Activated B cell treated with CpG ODN at 0.5 μM for 24 hours (primary cell): Measurements from ENCODE around the gene TRMU. TPM values are rescaled to one million over a fixed set of nuclear protein-coding genes. Genes with fewer than 3 reads are reported as not detected.
"Not testable (repeated sequence)": the region's sequence is repeated elsewhere in the genome, so short reads cannot be mapped to it uniquely, and the experiment has no call there.

Experiments used
- ATAC-seq: fragments of 200-7000 bp; cut with Tn5 transposase; one replicate; pipeline ENCODE4 v1.10.0; 2021; ENCODE audit warnings: low read depth, mild to moderate bottlenecking, moderate library complexity
- CTCF ChIA-PET: fragments of 350-600 bp; sonication (Branson Sonifier 250); formaldehyde crosslinking; loops from one replicate; lab custom pipeline; 2021; ENCODE audit warnings: antibody characterized with exemption; lab: Charles Lee
- POLR2A ChIA-PET: fragments of 350-600 bp; sonication (Branson Sonifier 250); formaldehyde crosslinking; loops from one replicate; lab custom pipeline; 2021; ENCODE audit warnings: antibody characterized with exemption; lab: Charles Lee
- DNase-seq: peaks from one replicate; pipeline ENCODE4 v3.0.0; 2022
- H3K27ac Mint-ChIP-seq: one replicate; pipeline ENCODE4 v1.8.0; 2020; ENCODE audit warnings: mixed read lengths
- H3K27me3 Mint-ChIP-seq: one replicate; pipeline ENCODE4 v1.8.0; 2021; ENCODE audit warnings: mixed read lengths
- H3K36me3 Mint-ChIP-seq: one replicate; pipeline ENCODE4 v1.8.0; 2021; ENCODE audit warnings: low read depth, mixed read lengths
- H3K4me1 Mint-ChIP-seq: one replicate; pipeline ENCODE4 v1.8.0; 2021; ENCODE audit warnings: mixed read lengths
- H3K4me3 Mint-ChIP-seq: one replicate; pipeline ENCODE4 v1.8.0; 2020; ENCODE audit warnings: mild to moderate bottlenecking, mixed read lengths
- H3K9me3 Mint-ChIP-seq: one replicate; pipeline ENCODE4 v1.8.0; 2020; ENCODE audit warnings: mixed read lengths
- intact Hi-C: fragments of 100-400 bp; cut with micrococcal nuclease; formaldehyde crosslinking; loops from one replicate; pipeline ENCODE4 v1.15.1; 2024
- total RNA-seq: library from RNA; stranded (reverse); gene quantifications from 2 replicates; pipeline ENCODE4 v1.2.3, GENCODE V29; 2022
- TF ChIP-seq, protein P1 (sequence below): fragments of 200-600 bp; IDR thresholded peaks from one replicate; pipeline ENCODE4 v1.8.0; 2022; ENCODE audit warnings: antibody characterized with exemption, mild to moderate bottlenecking

TRMU gene
- total RNA-seq, 1 donor from 2014 or later = 60.0 TPM

DNA sequence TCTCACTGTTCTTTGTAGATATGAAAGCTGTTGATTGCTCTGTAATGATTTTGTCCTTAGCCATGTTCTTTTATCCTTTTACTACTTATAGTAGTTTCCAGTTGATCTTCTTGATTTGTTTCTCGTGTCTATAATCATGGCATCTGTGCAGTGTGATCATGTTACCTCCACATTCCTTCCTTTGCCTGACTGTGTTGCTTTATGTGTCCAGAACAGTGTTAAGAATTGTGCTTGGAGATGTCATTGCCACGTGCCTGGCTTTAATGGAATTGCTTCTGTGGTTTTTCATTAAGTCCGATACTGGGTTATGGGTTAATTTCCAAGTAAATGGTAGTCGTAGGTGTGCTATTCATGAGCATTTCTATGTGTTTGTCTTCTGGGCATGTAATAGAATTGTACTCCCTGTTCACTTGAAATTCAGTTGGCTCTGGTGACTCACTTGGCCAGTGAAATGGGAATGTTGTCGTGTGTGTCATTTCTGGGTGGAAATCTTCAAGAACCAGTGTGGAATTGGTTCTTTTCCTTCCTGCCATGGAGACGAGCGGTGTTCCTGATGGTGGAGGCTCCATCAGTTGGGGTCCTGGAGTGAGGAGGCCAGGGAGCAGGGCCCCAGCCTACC, 32.1 kb upstream of the TRMU start:
- no peak overlapping the region for H3K27ac Mint-ChIP-seq
- ATAC-seq (no peak), DNase-seq (no peak)
- ChIA-PET CTCF (no interaction called here), POLR2A (no interaction called here)
- H3K27me3 Mint-ChIP-seq = no peaks in the 10 kb centered on the region
- no peaks in the 10 kb centered on the region for H3K4me1 Mint-ChIP-seq
- TF ChIP-seq, protein P1, sequence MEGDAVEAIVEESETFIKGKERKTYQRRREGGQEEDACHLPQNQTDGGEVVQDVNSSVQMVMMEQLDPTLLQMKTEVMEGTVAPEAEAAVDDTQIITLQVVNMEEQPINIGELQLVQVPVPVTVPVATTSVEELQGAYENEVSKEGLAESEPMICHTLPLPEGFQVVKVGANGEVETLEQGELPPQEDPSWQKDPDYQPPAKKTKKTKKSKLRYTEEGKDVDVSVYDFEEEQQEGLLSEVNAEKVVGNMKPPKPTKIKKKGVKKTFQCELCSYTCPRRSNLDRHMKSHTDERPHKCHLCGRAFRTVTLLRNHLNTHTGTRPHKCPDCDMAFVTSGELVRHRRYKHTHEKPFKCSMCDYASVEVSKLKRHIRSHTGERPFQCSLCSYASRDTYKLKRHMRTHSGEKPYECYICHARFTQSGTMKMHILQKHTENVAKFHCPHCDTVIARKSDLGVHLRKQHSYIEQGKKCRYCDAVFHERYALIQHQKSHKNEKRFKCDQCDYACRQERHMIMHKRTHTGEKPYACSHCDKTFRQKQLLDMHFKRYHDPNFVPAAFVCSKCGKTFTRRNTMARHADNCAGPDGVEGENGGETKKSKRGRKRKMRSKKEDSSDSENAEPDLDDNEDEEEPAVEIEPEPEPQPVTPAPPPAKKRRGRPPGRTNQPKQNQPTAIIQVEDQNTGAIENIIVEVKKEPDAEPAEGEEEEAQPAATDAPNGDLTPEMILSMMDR = no peak
- no peaks in the 10 kb centered on the region for H3K9me3 Mint-ChIP-seq
- H3K4me3 Mint-ChIP-seq = no peak overlapping the region
- H3K36me3 Mint-ChIP-seq = no peaks in the 10 kb centered on the region
- intact Hi-C loops = no loop called here

DNA sequence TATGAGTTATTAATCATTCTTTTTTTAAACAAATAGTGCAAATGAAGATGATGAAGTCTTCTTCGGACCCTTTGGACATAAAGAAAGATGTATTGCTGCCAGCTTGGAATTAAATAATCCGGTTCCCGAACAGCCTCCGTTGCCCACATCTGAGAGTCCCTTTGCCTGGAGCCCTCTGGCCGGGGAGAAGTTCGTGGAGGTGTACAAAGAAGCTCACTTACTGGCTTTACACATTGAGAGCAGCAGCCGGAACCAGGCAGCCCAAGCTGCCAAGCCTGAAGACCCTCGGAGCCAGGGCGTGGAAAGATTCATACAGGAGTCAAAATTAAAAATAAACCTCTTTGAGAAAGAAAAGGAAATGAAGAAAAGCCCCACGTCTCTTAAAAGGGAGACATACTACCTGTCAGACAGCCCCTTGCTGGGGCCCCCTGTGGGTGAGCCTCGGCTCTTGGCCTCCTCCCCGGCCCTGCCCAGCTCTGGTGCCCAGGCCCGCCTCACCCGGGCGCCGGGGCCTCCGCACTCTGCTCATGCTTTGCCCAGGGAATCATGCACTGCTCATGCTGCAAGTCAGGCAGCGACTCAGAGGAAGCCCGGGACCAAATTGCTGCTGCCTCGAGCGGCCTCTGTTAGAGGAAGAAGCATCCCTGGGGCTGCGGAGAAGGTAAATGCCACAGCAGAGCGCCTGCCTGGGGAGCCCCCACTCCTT, 27.1 kb upstream of the TRMU start:
- intact Hi-C loops = no loop called here
- H3K9me3 Mint-ChIP-seq = no peaks in the 10 kb centered on the region
- no peaks in the 10 kb centered on the region for H3K27me3 Mint-ChIP-seq
- TF ChIP-seq, protein P1 = no peak
- ATAC-seq (no peak), DNase-seq (no peak)
- no peak overlapping the region for H3K4me3 Mint-ChIP-seq
- no peak overlapping the region for H3K27ac Mint-ChIP-seq
- POLR2A ChIA-PET = interaction anchor here (0.8 kb wide), 1 partner anchor 12 kb away, joined by 3 read pairs; the partner anchor contains the start of gene GTSE1
- CTCF ChIA-PET = no interaction called here
- no peaks in the 10 kb centered on the region for H3K4me1 Mint-ChIP-seq
- H3K36me3 Mint-ChIP-seq = no peaks in the 10 kb centered on the region

- Mint-ChIP-seq H3K36me3 (no peaks in the 10 kb centered on the region), H3K27ac (no peak overlapping the region), H3K27me3 (no peaks in the 10 kb centered on the region), H3K4me3 (no peak overlapping the region), H3K4me1 (no peaks in the 10 kb centered on the region), H3K9me3 (no peaks in the 10 kb centered on the region)
- intact Hi-C loops = loop anchor here (5.0 kb wide), 2 partner anchors 297 to 312 kb away; no protein-coding TSS in a partner anchor
- TF ChIP-seq, protein P1 = no peak
- CTCF ChIA-PET = no interaction called here
- POLR2A ChIA-PET = no interaction called here
- ATAC-seq (no peak), DNase-seq (no peak)
Observed at GRCh38 chr22:46309526-46310085, 25.9 kb upstream of the TRMU start.

DNA sequence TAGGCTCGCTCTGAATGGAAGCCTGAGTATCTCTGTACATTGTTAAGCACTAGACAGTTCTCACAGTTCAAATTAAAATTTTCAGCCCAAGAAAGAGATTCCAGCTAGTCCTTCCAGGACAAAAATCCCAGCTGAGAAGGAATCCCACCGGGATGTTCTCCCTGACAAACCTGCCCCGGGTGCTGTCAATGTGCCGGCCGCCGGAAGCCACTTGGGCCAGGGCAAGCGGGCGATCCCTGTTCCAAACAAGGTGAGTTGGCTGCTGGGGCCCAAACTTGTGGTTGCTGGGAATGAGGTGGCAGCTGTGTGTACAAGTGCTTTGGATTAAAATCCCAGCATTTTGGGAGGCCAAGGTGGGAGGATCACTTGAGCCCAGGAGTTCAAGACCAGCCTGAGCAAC, 23.5 kb upstream of the TRMU start:
- ChIA-PET CTCF (interaction anchor here (1.3 to 2.8 kb wide), 4 partner anchors 62 to 306 kb away, joined by 3 to 28 read pairs (median 4); partner anchors contain the start of gene CDPF1), POLR2A (no interaction called here)
- no peaks in the 10 kb centered on the region for H3K4me1 Mint-ChIP-seq
- DNase-seq = no peak
- no peak overlapping the region for H3K4me3 Mint-ChIP-seq
- TF ChIP-seq, protein P1 = no peak
- intact Hi-C loops = loop anchor here (5.0 kb wide), 2 partner anchors 300 to 315 kb away; no protein-coding TSS in a partner anchor
- no peaks in the 10 kb centered on the region for H3K27me3 Mint-ChIP-seq
- H3K27ac Mint-ChIP-seq = no peak overlapping the region
- no peak for ATAC-seq
- no peaks in the 10 kb centered on the region for H3K9me3 Mint-ChIP-seq
- no peaks in the 10 kb centered on the region for H3K36me3 Mint-ChIP-seq

- H3K4me3 Mint-ChIP-seq, H3K27ac Mint-ChIP-seq, DNase-seq, H3K36me3 Mint-ChIP-seq, H3K9me3 Mint-ChIP-seq, POLR2A ChIA-PET, H3K27me3 Mint-ChIP-seq, ATAC-seq, H3K4me1 Mint-ChIP-seq: not testable (repeated sequence)
- intact Hi-C loops = loop anchor here (5.0 kb wide), 2 partner anchors 301 to 316 kb away; no protein-coding TSS in a partner anchor
- CTCF ChIA-PET = interaction anchor here (0.9 to 2.8 kb wide), 5 partner anchors 22 to 307 kb away, joined by 3 to 28 read pairs (median 3); partner anchors contain the start of gene CDPF1
Observed at GRCh38 chr22:46312848-46313247, 22.7 kb upstream of the TRMU start.
